HG03469 (cell line): ENCODE results near the gene ADA.

Source experiments
- ATAC-seq: cut with Tn5 transposase; IDR thresholded peaks from one replicate; pipeline ENCODE4 v1.9.1; 2021; ENCODE audit warnings: mild to moderate bottlenecking, moderate library complexity, moderate number of reproducible peaks; ENCODE audit not compliant: unreplicated experiment

Gene ADA

GRCh38 chr20:44646023-44646640 lies 5.4 kb downstream of the ADA start:
- ATAC-seq, result no peak

- no peak for ATAC-seq
Observed at GRCh38 chr20:44644667-44645131, 6.8 kb downstream of the ADA start.

GRCh38 chr20:44644230-44644617 lies 7.3 kb downstream of the ADA start:
- no peak for ATAC-seq

- ATAC-seq, result no peak
Observed at GRCh38 chr20:44643596-44644229, 7.8 kb downstream of the ADA start.

- no peak for ATAC-seq
Observed at GRCh38 chr20:44643154-44643519, 8.4 kb downstream of the ADA start.

- ATAC-seq, result no peak
Observed at GRCh38 chr20:44642203-44643153, 9.0 kb downstream of the ADA start.

GRCh38 chr20:44641325-44641724 lies 10.2 kb downstream of the ADA start:
- ATAC-seq, result no peak

GRCh38 chr20:44640522-44640921 lies 11.0 kb downstream of the ADA start:
- ATAC-seq, result no peak

- ATAC-seq, result no peak
Observed at GRCh38 chr20:44637522-44638372, 13.8 kb downstream of the ADA start.

GRCh38 chr20:44637042-44637441 lies 14.5 kb downstream of the ADA start:
- ATAC-seq, result no peak

- ATAC-seq, result no peak
Observed at GRCh38 chr20:44635877-44636276, 15.6 kb downstream of the ADA start.

- ATAC-seq, result no peak
Observed at GRCh38 chr20:44633872-44634600, 17.5 kb downstream of the ADA start.

- ATAC-seq, result no peak
Observed at GRCh38 chr20:44633187-44633810, 18.2 kb downstream of the ADA start.

- ATAC-seq, result no peak
Observed at GRCh38 chr20:44632103-44632752, 19.3 kb downstream of the ADA start.

GRCh38 chr20:44630297-44630696 lies 21.2 kb downstream of the ADA start:
- no peak for ATAC-seq

GRCh38 chr20:44629542-44629941 lies 22.0 kb downstream of the ADA start:
- ATAC-seq, result no peak

GRCh38 chr20:44629017-44629385 lies 22.5 kb downstream of the ADA start:
- ATAC-seq, result no peak

GRCh38 chr20:44627364-44628010 lies 24.0 kb downstream of the ADA start:
- no peak for ATAC-seq

GRCh38 chr20:44626278-44626677 lies 25.2 kb downstream of the ADA start:
- no peak for ATAC-seq
